DND-41 (cell line): ENCODE results near the gene SLCO4A1.

Source experiments
- CTCF ChIP-seq: IDR thresholded peaks from 2 replicates; pipeline ENCODE4 v1.5.1; 2012; ENCODE audit warnings: borderline replicate concordance, low read length, moderate library complexity, mild to moderate bottlenecking; ENCODE audit not compliant: poor library complexity, severe bottlenecking; ENCODE audit errors: extremely low read depth
- EZH2 ChIP-seq: IDR thresholded peaks from 3 replicates; pipeline ENCODE4 v1.6.1; 2012; ENCODE audit warnings: borderline replicate concordance, low read depth, mild to moderate bottlenecking, moderate library complexity, low read length, inconsistent platforms; ENCODE audit not compliant: severe bottlenecking

- no peak for TF ChIP-seq CTCF
- no peak for TF ChIP-seq EZH2
Observed at GRCh38 chr20:62639765-62640164, 2.5 kb upstream of the SLCO4A1 start.
